ENCODE results near the gene ANP32E.

Gene ANP32E

GRCh38 chr1:150257624-150258585, 22.0 kb upstream of the ANP32E start, which contains the start of gene CA14:
CA14 (plus strand) TSS chr1:150257774; CDS start chr1:150258129, 355 bp downstream.
- TF ChIP-seq FOXP2 (optimal IDR thresholded peaks at IDR 0.05; ENCODE audit: borderline replicate concordance, extremely low read depth, extremely low read length, insufficient read depth) = no peak

GRCh38 chr1:150256554-150257341, 20.8 kb upstream of the ANP32E start:
- TF ChIP-seq REST (IDR thresholded peaks at IDR 0.05; ENCODE audit: insufficient read depth in 1 of 2, low read depth in 2 of 2, low read length in 2 of 2) (no peak), SIN3A (IDR thresholded peaks at IDR 0.05; ENCODE audit: borderline replicate concordance, insufficient read depth, low read length) (no peak), TAF1 (IDR thresholded peaks at IDR 0.05; ENCODE audit: borderline replicate concordance, insufficient read depth, low read length) (no peak), FOXP2 (optimal IDR thresholded peaks at IDR 0.05; ENCODE audit: borderline replicate concordance, extremely low read depth, extremely low read length, insufficient read depth) (no peak), POLR2AphosphoS5 (IDR thresholded peaks at IDR 0.05; ENCODE audit: low read depth, low read length) (no peak)

- TF ChIP-seq REST (IDR thresholded peaks at IDR 0.05; ENCODE audit: insufficient read depth in 1 of 2, low read depth in 2 of 2, low read length in 2 of 2) (no peak), TAF1 (IDR thresholded peaks at IDR 0.05; ENCODE audit: borderline replicate concordance, insufficient read depth, low read length) (no peak)
Measured at GRCh38 chr1:150256198-150256553, 20.3 kb upstream of the ANP32E start.

GRCh38 chr1:150249936-150250335, 14.0 kb upstream of the ANP32E start:
- no peak for TF ChIP-seq FOXP2 (optimal IDR thresholded peaks at IDR 0.05; ENCODE audit: borderline replicate concordance, extremely low read depth, extremely low read length, insufficient read depth)
- TF ChIP-seq REST (IDR thresholded peaks at IDR 0.05; ENCODE audit: insufficient read depth in 1 of 2, low read depth in 2 of 2, low read length in 2 of 2) = no peak
- TF ChIP-seq TAF1 (IDR thresholded peaks at IDR 0.05; ENCODE audit: borderline replicate concordance, insufficient read depth, low read length) = no peak
- TF ChIP-seq POLR2AphosphoS5 (IDR thresholded peaks at IDR 0.05; ENCODE audit: low read depth, low read length) = no peak
- no peak for TF ChIP-seq SIN3A (IDR thresholded peaks at IDR 0.05; ENCODE audit: borderline replicate concordance, insufficient read depth, low read length)

GRCh38 chr1:150243003-150243402, 7.1 kb upstream of the ANP32E start:
- TF ChIP-seq REST (IDR thresholded peaks at IDR 0.05; ENCODE audit: insufficient read depth in 1 of 2, low read depth in 2 of 2, low read length in 2 of 2) (no peak), TAF1 (IDR thresholded peaks at IDR 0.05; ENCODE audit: borderline replicate concordance, insufficient read depth, low read length) (no peak), POLR2AphosphoS5 (IDR thresholded peaks at IDR 0.05; ENCODE audit: low read depth, low read length) (no peak), SIN3A (IDR thresholded peaks at IDR 0.05; ENCODE audit: borderline replicate concordance, insufficient read depth, low read length) (no peak), FOXP2 (optimal IDR thresholded peaks at IDR 0.05; ENCODE audit: borderline replicate concordance, extremely low read depth, extremely low read length, insufficient read depth) (no peak)

All from PFSK-1 (cell line).